HepG2 (cell line): ENCODE results near the gene UBL4B. TPM values are rescaled to one million over a fixed set of nuclear protein-coding genes. Genes with fewer than 3 reads are reported as not detected.

Experiments used
- ATAC-seq: fragments of 200-7000 bp; cut with Tn5 transposase; 3 replicates; pipeline ENCODE4 v1.9.1; 2020; ENCODE audit warnings: mild to moderate bottlenecking, moderate library complexity
- BruUV-seq: library from RNA; stranded (reverse); fragments of 400-500 nt; replicated peaks from 2 replicates; lab custom pipeline; 2021; lab: Mats Ljungman, UMichigan
- CTCF ChIA-PET: fragments of 300-600 bp; formaldehyde crosslinking; extraction: SDS; loops from one replicate; lab custom pipeline; 2021; ENCODE audit warnings: low total read pairs, inconsistent platforms, low intra/inter-chr PET ratio; lab: Yijun Ruan, JAX
- POLR2A ChIA-PET: fragments of 350-600 bp; sonication (Branson Sonifier 250); formaldehyde crosslinking; loops from one replicate; lab custom pipeline; 2020; ENCODE audit warnings: antibody characterized with exemption, inconsistent platforms; lab: Yijun Ruan, JAX
- DNase-seq: peaks from one replicate; pipeline ENCODE4 v3.0.0-alpha.2; 2015; ENCODE audit warnings: low spot score
- FAIRE-seq: peaks from 3 replicates; lab custom pipeline; 2011; peaks lifted over from hg19 to GRCh38; lab: Jason Lieb, UNC
- H2AFZ ChIP-seq: one replicate; pipeline ENCODE4 v1.6.1; 2011; ENCODE audit warnings: low read length, inconsistent platforms
- H3K27ac ChIP-seq: fragments of 300-600 bp; 3 replicates; pipeline ENCODE4 v1.8.0; 2011; ENCODE audit warnings: mixed run types, mild to moderate bottlenecking, mixed read lengths, low read length, inconsistent platforms; ENCODE audit not compliant: insufficient read depth; ENCODE audit errors: extremely low read length
- H3K27me3 ChIP-seq, 2 experiments: fragments of 200-600 bp in 1 of 2; 2 replicates in 1 of 2; 3 replicates in 1 of 2; pipeline versions ENCODE4 v1.6.0 to v1.8.0; 2011; ENCODE audit warnings: low read length in 2 of 2, mild to moderate bottlenecking in 2 of 2, moderate library complexity in 2 of 2, inconsistent platforms in 1 of 2; ENCODE audit not compliant: insufficient read depth in 2 of 2, control insufficient read depth in 1 of 2
- H3K36me3 ChIP-seq, 2 experiments: fragments of 200-600 bp in 1 of 2; replicated peaks in 1 of 2; 2 replicates in 1 of 2; 3 replicates in 1 of 2; pipeline versions ENCODE4 v1.5.1 to v1.8.0; 2011; ENCODE audit warnings: low read length in 2 of 2, inconsistent platforms in 1 of 2; ENCODE audit not compliant: insufficient read depth in 2 of 2, control insufficient read depth in 1 of 2
- H3K4me1 ChIP-seq: 2 replicates; pipeline ENCODE4 v1.5.1; 2012; ENCODE audit warnings: low read length, inconsistent platforms; ENCODE audit not compliant: insufficient read depth
- H3K4me2 ChIP-seq: 2 replicates; pipeline ENCODE4 v1.6.0; 2011; ENCODE audit warnings: low read depth, low read length, inconsistent platforms
- H3K4me3 ChIP-seq, 3 experiments: fragments of 200-600 bp in 1 of 3; sonication (generic), shearing (Covaris generic) in 1 of 3; replicated peaks in 1 of 3; 2 replicates each; pipeline ENCODE4 v1.5.1; 2011 to 2016; ENCODE audit warnings: low read length in 3 of 3, inconsistent platforms in 2 of 3, low read depth in 2 of 3, mild to moderate bottlenecking in 2 of 3, control low read depth in 1 of 3, mixed read lengths in 1 of 3; ENCODE audit not compliant: insufficient read depth in 1 of 3
- H3K79me2 ChIP-seq: one replicate; pipeline ENCODE4 v1.6.1; 2011; ENCODE audit warnings: low read length, inconsistent platforms; ENCODE audit not compliant: insufficient read depth
- H3K9ac ChIP-seq: 2 replicates; pipeline ENCODE4 v1.6.0; 2011; ENCODE audit warnings: mild to moderate bottlenecking, low read depth, low read length, inconsistent platforms; ENCODE audit not compliant: insufficient read depth
- H3K9me3 ChIP-seq: 2 replicates; pipeline ENCODE4 v1.5.1; 2012; ENCODE audit warnings: mild to moderate bottlenecking, low read length
- H4K20me1 ChIP-seq: 2 replicates; pipeline ENCODE4 v1.6.0; 2011; ENCODE audit warnings: inconsistent platforms, mild to moderate bottlenecking, low read length, moderate library complexity; ENCODE audit not compliant: insufficient read depth
- CHCHD3 ChIP-seq: sonication (generic); formaldehyde crosslinking; IDR thresholded peaks from 2 replicates; pipeline ENCODE4 v1.8.0; 2022; ENCODE audit warnings: mild to moderate bottlenecking, missing genetic modification reagents, moderate library complexity
- HCFC1 ChIP-seq: fragments of 150-350 bp; IDR thresholded peaks from 2 replicates; pipeline ENCODE4 v1.6.1; 2014; ENCODE audit warnings: low read depth, low read length
- JUNB ChIP-seq: sonication (generic); formaldehyde crosslinking; IDR thresholded peaks from 2 replicates; pipeline ENCODE4 v1.8.0; 2022; ENCODE audit warnings: missing genetic modification reagents, mild to moderate bottlenecking, borderline replicate concordance
- PHF20 ChIP-seq: sonication (generic); formaldehyde crosslinking; IDR thresholded peaks from 2 replicates; pipeline ENCODE4 v1.5.0; 2020; ENCODE audit warnings: mild to moderate bottlenecking, missing genetic modification reagents
- POLR2G ChIP-seq: fragments of 200-400 bp; formaldehyde crosslinking; IDR thresholded peaks from 2 replicates; pipeline ENCODE4 v1.6.1; 2018; ENCODE audit warnings: mild to moderate bottlenecking, low read depth, low read length, moderate library complexity
- TCF12 ChIP-seq, 2 experiments: fragments of 450-650 bp in 1 of 2; sonication (generic) in 1 of 2; formaldehyde crosslinking in 1 of 2; IDR thresholded peaks; 2 replicates each; pipeline versions ENCODE4 v1.6.1 to v1.8.0; 2017 to 2022; ENCODE audit warnings: antibody characterized with exemption in 1 of 2, mild to moderate bottlenecking in 1 of 2, missing genetic modification reagents in 1 of 2, moderate library complexity in 1 of 2
- ZNF232 ChIP-seq: sonication (generic); formaldehyde crosslinking; IDR thresholded peaks from 2 replicates; pipeline ENCODE4 v1.4.0; 2020; ENCODE audit warnings: missing genetic modification reagents, borderline replicate concordance
- ZNF282 ChIP-seq: fragments of 450-650 bp; IDR thresholded peaks from 2 replicates; pipeline ENCODE4 v1.6.1; 2018; ENCODE audit not compliant: partially characterized antibody
- ZNF367 ChIP-seq: sonication (generic); formaldehyde crosslinking; IDR thresholded peaks from 2 replicates; pipeline ENCODE4 v1.4.0; 2020; ENCODE audit warnings: missing genetic modification reagents, borderline replicate concordance
- WGBS: methylation state at CpG from one replicate; pipeline ENCODE4 v1.1.6; 2017; ENCODE audit warnings: low lambda C conversion rate; 5-methylcytosine and 5-hydroxymethylcytosine counted together
- in situ Hi-C: cut with HindIII; loops from 2 replicates; pipeline ENCODE4 v1.10.0; 2017; ENCODE audit warnings: low pct_unique_long_range_greater_than_20kb; ENCODE audit not compliant: extremely low pct_ligation_motif_present
- intact Hi-C: fragments of 100-400 bp; cut with micrococcal nuclease; formaldehyde crosslinking; loops from one replicate; pipeline ENCODE4 v1.10.0; 2022; ENCODE audit not compliant: unreplicated experiment
- polyA plus RNA-seq, 8 experiments: library from polyadenylated mRNA; depleted of rRNA in 3 of 8; stranded (reverse) in 7 of 8; unstranded in 1 of 8; fragments of >200 nt; fragmentation: Illumina TruSeq in 4 of 8; extraction: Trizol in 4 of 8; gene quantifications; 2 replicates each; pipeline versions ENCODE4 v1.2.1 to v1.2.3, GENCODE V29; 2011 to 2016; ENCODE audit warnings: low read depth in 4 of 8, missing spikeins in 1 of 8, mixed read lengths in 1 of 8; ENCODE audit not compliant: insufficient read depth in 1 of 8
- total RNA-seq, 5 experiments: library from RNA; depleted of rRNA; stranded (reverse); fragments of >200 nt; fragmentation: Illumina TruSeq; extraction: Trizol; gene quantifications; 2 replicates each; pipeline ENCODE4 v1.2.3, GENCODE V29; 2016; ENCODE audit warnings: low read depth in 1 of 5
- TF ChIP-seq, protein P1 (sequence below): sonication (generic); formaldehyde crosslinking; IDR thresholded peaks from 2 replicates; pipeline ENCODE4 v1.4.0; 2020; ENCODE audit warnings: missing genetic modification reagents, borderline replicate concordance
- TF ChIP-seq, protein P2 (sequence below): sonication (generic); formaldehyde crosslinking; IDR thresholded peaks from 2 replicates; pipeline ENCODE4 v1.8.0; 2022; ENCODE audit warnings: mild to moderate bottlenecking, missing genetic modification reagents

The UBL4B gene
- total and polyA plus RNA-seq, 2 of the 13 experiments (the other 11 are each of a cell fraction or from before 2014, with no cell fraction given), result not detected

DNA sequence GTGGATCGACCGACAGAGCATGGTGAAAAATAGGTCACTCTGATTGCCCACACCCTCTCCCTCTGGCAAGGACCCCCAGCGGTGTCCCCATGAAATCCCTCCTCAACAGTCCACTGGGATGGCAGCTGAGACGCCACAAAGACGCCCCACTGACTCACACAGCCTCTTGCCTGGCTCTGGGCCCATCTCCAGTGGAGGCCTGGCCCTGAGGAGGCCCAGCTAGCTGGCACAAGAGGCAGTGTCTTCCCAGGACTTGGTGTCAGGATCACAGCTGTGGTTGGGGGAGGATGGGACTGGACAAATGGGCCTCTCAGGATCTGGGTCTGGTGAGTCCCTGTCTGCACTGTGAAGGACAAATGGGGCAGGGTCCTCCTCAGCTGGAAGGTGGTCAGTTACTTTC, 46.4 kb upstream of the UBL4B start (continued):
- TF ChIP-seq, protein P1, sequence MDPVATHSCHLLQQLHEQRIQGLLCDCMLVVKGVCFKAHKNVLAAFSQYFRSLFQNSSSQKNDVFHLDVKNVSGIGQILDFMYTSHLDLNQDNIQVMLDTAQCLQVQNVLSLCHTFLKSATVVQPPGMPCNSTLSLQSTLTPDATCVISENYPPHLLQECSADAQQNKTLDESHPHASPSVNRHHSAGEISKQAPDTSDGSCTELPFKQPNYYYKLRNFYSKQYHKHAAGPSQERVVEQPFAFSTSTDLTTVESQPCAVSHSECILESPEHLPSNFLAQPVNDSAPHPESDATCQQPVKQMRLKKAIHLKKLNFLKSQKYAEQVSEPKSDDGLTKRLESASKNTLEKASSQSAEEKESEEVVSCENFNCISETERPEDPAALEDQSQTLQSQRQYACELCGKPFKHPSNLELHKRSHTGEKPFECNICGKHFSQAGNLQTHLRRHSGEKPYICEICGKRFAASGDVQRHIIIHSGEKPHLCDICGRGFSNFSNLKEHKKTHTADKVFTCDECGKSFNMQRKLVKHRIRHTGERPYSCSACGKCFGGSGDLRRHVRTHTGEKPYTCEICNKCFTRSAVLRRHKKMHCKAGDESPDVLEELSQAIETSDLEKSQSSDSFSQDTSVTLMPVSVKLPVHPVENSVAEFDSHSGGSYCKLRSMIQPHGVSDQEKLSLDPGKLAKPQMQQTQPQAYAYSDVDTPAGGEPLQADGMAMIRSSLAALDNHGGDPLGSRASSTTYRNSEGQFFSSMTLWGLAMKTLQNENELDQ (CRISPR knock-in tag), result no peak
- TF ChIP-seq JUNB (CRISPR knock-in tag), result no peak
- no peak for TF ChIP-seq PHF20 (CRISPR knock-in tag)

DNA sequence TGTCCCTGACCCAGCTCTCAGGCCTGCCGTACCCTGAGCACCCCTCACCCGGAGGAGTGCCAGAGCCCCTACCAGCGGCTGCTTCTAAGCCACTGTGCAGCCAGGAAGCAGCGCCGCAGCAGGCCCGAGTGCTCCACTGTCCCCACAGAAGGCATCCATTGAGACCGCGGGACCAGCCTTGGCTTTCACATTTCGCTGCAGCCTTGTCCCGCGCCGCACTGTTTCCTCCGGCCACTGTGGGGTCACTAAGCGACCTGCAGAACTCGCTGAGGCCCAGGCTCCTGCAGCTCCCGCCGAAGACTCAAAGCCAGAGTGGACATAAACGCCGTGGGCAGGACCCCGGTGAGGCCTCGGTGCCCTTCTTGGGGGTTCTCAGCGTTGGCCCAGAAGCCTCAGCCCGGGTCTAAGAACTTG, 44.8 kb upstream of the UBL4B start:
- Histone ChIP-seq H3K9ac (no peak overlapping the region), H4K20me1 (no peaks in the 10 kb centered on the region), H3K27ac (no peak overlapping the region), H3K4me1 (no peaks in the 10 kb centered on the region), H2AFZ (no peak overlapping the region), H3K27me3 (peaks cover 5 to 18% of the 10 kb centered on the region in 2 experiments; a peak in 4 of 5 replicates), H3K79me2 (no peaks in the 10 kb centered on the region), H3K4me2 (no peak overlapping the region), H3K9me3 (no peaks in the 10 kb centered on the region), H3K4me3 (no peak overlapping the region), H3K36me3 (no peaks in the 10 kb centered on the region)
- no TSS peak for BruUV-seq
- intact Hi-C loops (no loop called here), in situ Hi-C loops (no loop called here)
- DNase-seq (no peak), ATAC-seq (no peak; the same call in 2 of the 3 replicates), FAIRE-seq (no peak)
- ChIA-PET CTCF (no interaction called here), POLR2A (no interaction called here)
- TF ChIP-seq POLR2G (no peak), TCF12 (IDR thresholded peaks at IDR 0.05) (no peak), TCF12 (CRISPR knock-in tag; IDR thresholded peaks at IDR 0.05) (no peak), ZNF232 (CRISPR knock-in tag) (no peak), CHCHD3 (CRISPR knock-in tag) (no peak), ZNF282 (no peak), ZNF367 (no peak), HCFC1 (no peak)
- TF ChIP-seq, protein P2, sequence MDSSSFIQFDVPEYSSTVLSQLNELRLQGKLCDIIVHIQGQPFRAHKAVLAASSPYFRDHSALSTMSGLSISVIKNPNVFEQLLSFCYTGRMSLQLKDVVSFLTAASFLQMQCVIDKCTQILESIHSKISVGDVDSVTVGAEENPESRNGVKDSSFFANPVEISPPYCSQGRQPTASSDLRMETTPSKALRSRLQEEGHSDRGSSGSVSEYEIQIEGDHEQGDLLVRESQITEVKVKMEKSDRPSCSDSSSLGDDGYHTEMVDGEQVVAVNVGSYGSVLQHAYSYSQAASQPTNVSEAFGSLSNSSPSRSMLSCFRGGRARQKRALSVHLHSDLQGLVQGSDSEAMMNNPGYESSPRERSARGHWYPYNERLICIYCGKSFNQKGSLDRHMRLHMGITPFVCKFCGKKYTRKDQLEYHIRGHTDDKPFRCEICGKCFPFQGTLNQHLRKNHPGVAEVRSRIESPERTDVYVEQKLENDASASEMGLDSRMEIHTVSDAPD (CRISPR knock-in tag), result no peak
- WGBS, result 70% methylated on average over 10 of the region's 23 CpGs
